ENCODE data around the gene NTN4.
"Not testable (repeated sequence)": the region's sequence is repeated elsewhere in the genome, so short reads cannot be mapped to it uniquely, and the experiment has no call there.

NTN4 gene

DNA sequence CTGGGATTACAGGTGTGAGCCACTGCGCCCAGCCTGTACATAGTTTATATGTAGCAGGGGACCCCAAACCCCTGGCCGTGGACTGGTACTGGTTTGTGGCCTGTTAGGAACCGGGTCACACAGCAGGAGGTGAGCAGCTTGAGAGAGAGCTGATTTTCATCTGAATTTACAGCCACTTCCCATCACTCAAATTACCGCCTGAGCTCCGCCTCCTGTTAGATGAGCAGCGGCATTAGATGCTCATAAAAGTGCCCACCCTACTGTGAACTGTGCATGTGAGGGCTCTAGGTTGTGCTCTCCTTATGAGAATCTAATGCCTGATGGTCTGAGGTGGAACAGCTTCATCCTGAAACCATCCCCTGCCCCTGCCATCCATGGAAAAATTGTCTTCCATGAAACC lies 119.3 kb downstream of the NTN4 start:
- no peaks in the 10 kb centered on the region for H3K79me2 ChIP-seq (ENCODE audit: insufficient read depth, low read length)

GRCh38 chr12:95663525-95663924 lies 127.0 kb downstream of the NTN4 start:
- Histone ChIP-seq H3K79me2 (ENCODE audit: insufficient read depth, low read length) (no peaks in the 10 kb centered on the region), H3K27ac (ENCODE audit: low read depth, low read length, poor library complexity, severe bottlenecking) (no peak overlapping the region), H3K36me3 (ENCODE audit: insufficient read depth, low read length) (no peaks in the 10 kb centered on the region), H3K27me3 (ENCODE audit: insufficient read depth, low read length) (no peaks in the 10 kb centered on the region), H3K9me3 (ENCODE audit: low read length) (no peaks in the 10 kb centered on the region), H3K4me2 (ENCODE audit: low read length) (no peak overlapping the region), H3K9me2 (ENCODE audit: low read depth, low read length) (no peaks in the 10 kb centered on the region), H3K9ac (ENCODE audit: low read length) (no peak overlapping the region), H2AFZ (ENCODE audit: low read length) (no peak overlapping the region), H3K4me3 (ENCODE audit: low read depth, low read length, poor library complexity, severe bottlenecking) (no peak overlapping the region), H3F3A (ENCODE audit: insufficient read depth, low read length) (no peaks in the 10 kb centered on the region), H3K4me1 (ENCODE audit: insufficient read depth, low read length, severe bottlenecking) (no peaks in the 10 kb centered on the region), H4K20me1 (ENCODE audit: insufficient read depth, low read length) (no peaks in the 10 kb centered on the region)
- TF ChIP-seq CTCF (IDR thresholded peaks at IDR 0.05; ENCODE audit: low read length) = no peak
- no peak for TF ChIP-seq EZH2 (IDR thresholded peaks at IDR 0.05; ENCODE audit: borderline replicate concordance, low read length)

More for the DNA sequence above, 119.3 kb downstream of the NTN4 start:
- Histone ChIP-seq H3K9me3 (ENCODE audit: low read length) (no peaks in the 10 kb centered on the region), H3F3A (ENCODE audit: insufficient read depth, low read length) (no peaks in the 10 kb centered on the region), H3K27me3 (ENCODE audit: insufficient read depth, low read length) (no peaks in the 10 kb centered on the region), H3K4me2 (ENCODE audit: low read length) (no peak overlapping the region), H3K9me2 (ENCODE audit: low read depth, low read length) (no peaks in the 10 kb centered on the region), H2AFZ (ENCODE audit: low read length) (no peak overlapping the region), H3K36me3 (ENCODE audit: insufficient read depth, low read length) (no peaks in the 10 kb centered on the region), H3K4me3 (ENCODE audit: low read depth, low read length, poor library complexity, severe bottlenecking) (no peak overlapping the region), H3K4me1 (ENCODE audit: insufficient read depth, low read length, severe bottlenecking) (no peaks in the 10 kb centered on the region), H4K20me1 (ENCODE audit: insufficient read depth, low read length) (no peaks in the 10 kb centered on the region), H3K9ac (ENCODE audit: low read length) (no peak overlapping the region), H3K27ac (ENCODE audit: low read depth, low read length, poor library complexity, severe bottlenecking) (no peak overlapping the region)
- TF ChIP-seq CTCF (IDR thresholded peaks at IDR 0.05; ENCODE audit: low read length) (no peak), EZH2 (IDR thresholded peaks at IDR 0.05; ENCODE audit: borderline replicate concordance, low read length) (no peak)

GRCh38 chr12:95661360-95661759 lies 129.2 kb downstream of the NTN4 start:
- H3K4me2 ChIP-seq (ENCODE audit: low read length) = no peak overlapping the region
- H3K27me3 ChIP-seq (ENCODE audit: insufficient read depth, low read length) = no peaks in the 10 kb centered on the region
- no peak overlapping the region for H2AFZ ChIP-seq (ENCODE audit: low read length)
- H3K79me2 ChIP-seq (ENCODE audit: insufficient read depth, low read length) = no peaks in the 10 kb centered on the region
- H3F3A ChIP-seq (ENCODE audit: insufficient read depth, low read length) = no peaks in the 10 kb centered on the region
- no peaks in the 10 kb centered on the region for H3K36me3 ChIP-seq (ENCODE audit: insufficient read depth, low read length)
- no peaks in the 10 kb centered on the region for H4K20me1 ChIP-seq (ENCODE audit: insufficient read depth, low read length)
- no peak for TF ChIP-seq EZH2 (IDR thresholded peaks at IDR 0.05; ENCODE audit: borderline replicate concordance, low read length)
- no peaks in the 10 kb centered on the region for H3K4me1 ChIP-seq (ENCODE audit: insufficient read depth, low read length, severe bottlenecking)
- H3K27ac ChIP-seq (ENCODE audit: low read depth, low read length, poor library complexity, severe bottlenecking) = no peak overlapping the region
- H3K9me3 ChIP-seq (ENCODE audit: low read length) = no peaks in the 10 kb centered on the region
- no peaks in the 10 kb centered on the region for H3K9me2 ChIP-seq (ENCODE audit: low read depth, low read length)
- no peak overlapping the region for H3K4me3 ChIP-seq (ENCODE audit: low read depth, low read length, poor library complexity, severe bottlenecking)
- H3K9ac ChIP-seq (ENCODE audit: low read length) = no peak overlapping the region

GRCh38 chr12:95658386-95658785 lies 132.2 kb downstream of the NTN4 start:
- Histone ChIP-seq H3K79me2 (ENCODE audit: insufficient read depth, low read length) (no peaks in the 10 kb centered on the region), H3K4me1 (ENCODE audit: insufficient read depth, low read length, severe bottlenecking) (no peaks in the 10 kb centered on the region), H3K9me3 (ENCODE audit: low read length) (no peaks in the 10 kb centered on the region), H3K36me3 (ENCODE audit: insufficient read depth, low read length) (no peaks in the 10 kb centered on the region), H3K9me2 (ENCODE audit: low read depth, low read length) (no peaks in the 10 kb centered on the region), H3K4me3 (ENCODE audit: low read depth, low read length, poor library complexity, severe bottlenecking) (no peak overlapping the region), H3K4me2 (ENCODE audit: low read length) (no peak overlapping the region), H2AFZ (ENCODE audit: low read length) (no peak overlapping the region), H4K20me1 (ENCODE audit: insufficient read depth, low read length) (no peaks in the 10 kb centered on the region), H3F3A (ENCODE audit: insufficient read depth, low read length) (no peaks in the 10 kb centered on the region), H3K9ac (ENCODE audit: low read length) (no peak overlapping the region), H3K27me3 (ENCODE audit: insufficient read depth, low read length) (no peaks in the 10 kb centered on the region), H3K27ac (ENCODE audit: low read depth, low read length, poor library complexity, severe bottlenecking) (no peak overlapping the region)
- TF ChIP-seq EZH2 (IDR thresholded peaks at IDR 0.05; ENCODE audit: borderline replicate concordance, low read length) = no peak

DNA sequence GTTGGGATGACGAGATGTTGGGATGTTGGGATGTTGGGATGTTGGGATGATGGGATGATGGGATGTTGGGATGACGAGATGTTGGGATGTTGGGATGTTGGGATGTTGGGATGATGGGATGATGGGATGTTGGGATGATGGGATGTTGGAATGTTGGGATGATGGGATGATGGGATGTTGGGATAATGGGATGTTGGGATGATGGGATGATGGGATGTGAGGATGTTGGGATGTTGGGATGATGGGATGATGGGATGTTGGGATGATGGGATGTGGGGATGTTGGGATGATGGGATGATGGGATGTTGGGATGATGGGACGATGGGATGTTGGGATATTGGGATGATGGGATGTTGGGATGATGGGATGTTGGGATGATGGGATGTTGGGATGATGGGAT lies 135.9 kb downstream of the NTN4 start:
- H3K27ac ChIP-seq (ENCODE audit: low read depth, low read length, poor library complexity, severe bottlenecking); H3K4me2 ChIP-seq (ENCODE audit: low read length): not testable (repeated sequence)

More for the DNA sequence above, 135.9 kb downstream of the NTN4 start:
- not testable (repeated sequence) for H4K20me1 ChIP-seq (ENCODE audit: insufficient read depth, low read length); H3K4me3 ChIP-seq (ENCODE audit: low read depth, low read length, poor library complexity, severe bottlenecking); H3K79me2 ChIP-seq (ENCODE audit: insufficient read depth, low read length); H2AFZ ChIP-seq (ENCODE audit: low read length); H3K9me3 ChIP-seq (ENCODE audit: low read length); H3K36me3 ChIP-seq (ENCODE audit: insufficient read depth, low read length); H3K27me3 ChIP-seq (ENCODE audit: insufficient read depth, low read length); H3K9me2 ChIP-seq (ENCODE audit: low read depth, low read length); H3K4me1 ChIP-seq (ENCODE audit: insufficient read depth, low read length, severe bottlenecking); H3F3A ChIP-seq (ENCODE audit: insufficient read depth, low read length); H3K9ac ChIP-seq (ENCODE audit: low read length)

Data from OCI-LY1 (cell line).